ENCODE results near the gene SMIM38.

Gene SMIM38

GRCh38 chr11:69162505-69162904, 6.8 kb downstream of the SMIM38 start:
- no peak for DNase-seq

- DNase-seq, result no peak
These were observed 8.1 kb downstream of the SMIM38 start for GRCh38 chr11:69163842-69164241.

GRCh38 chr11:69164824-69165223, 9.1 kb downstream of the SMIM38 start:
- no peak for DNase-seq

- DNase-seq, result no peak
These were observed 10.0 kb downstream of the SMIM38 start for GRCh38 chr11:69165775-69166174.

GRCh38 chr11:69166218-69167115, 10.7 kb downstream of the SMIM38 start:
- DNase-seq, result no peak

DNA sequence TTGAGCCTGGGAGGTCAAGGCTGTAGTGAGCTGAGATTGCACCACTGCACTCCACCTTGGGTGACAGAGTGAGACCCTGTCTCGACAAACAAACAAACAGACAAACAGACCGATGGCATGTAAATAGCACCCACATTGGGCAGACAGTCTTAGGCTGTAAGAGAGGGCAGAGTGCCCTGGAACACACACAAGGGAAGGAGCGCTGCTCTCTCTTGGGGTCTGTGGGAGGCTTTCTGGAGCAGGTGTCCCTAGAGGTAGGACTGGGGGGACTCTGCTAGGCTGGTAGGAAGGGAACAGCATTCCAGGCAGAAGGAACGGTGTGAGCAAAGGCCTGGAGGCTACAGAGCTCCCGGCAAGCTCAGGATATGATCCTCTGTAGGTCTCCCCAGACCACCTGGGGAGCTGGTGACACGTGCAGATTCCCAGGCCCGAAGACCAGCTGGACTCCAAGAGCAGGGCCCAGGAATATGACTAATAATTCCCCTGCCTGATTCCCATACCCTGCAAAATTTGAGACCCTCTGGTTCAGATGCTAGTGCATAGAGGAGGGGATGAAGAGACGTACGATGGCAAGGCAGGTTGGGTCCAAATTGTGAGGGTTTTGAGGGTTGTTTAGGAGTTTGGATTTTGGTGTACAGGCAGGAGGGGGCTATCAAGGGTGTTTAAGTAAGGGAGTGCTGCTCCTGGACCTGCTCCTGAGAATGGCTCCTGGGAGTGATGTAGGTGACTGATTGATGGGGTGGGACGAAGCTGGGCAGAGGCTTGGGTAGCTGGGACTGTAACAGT, 11.6 kb downstream of the SMIM38 start:
- no peak for DNase-seq

DNA sequence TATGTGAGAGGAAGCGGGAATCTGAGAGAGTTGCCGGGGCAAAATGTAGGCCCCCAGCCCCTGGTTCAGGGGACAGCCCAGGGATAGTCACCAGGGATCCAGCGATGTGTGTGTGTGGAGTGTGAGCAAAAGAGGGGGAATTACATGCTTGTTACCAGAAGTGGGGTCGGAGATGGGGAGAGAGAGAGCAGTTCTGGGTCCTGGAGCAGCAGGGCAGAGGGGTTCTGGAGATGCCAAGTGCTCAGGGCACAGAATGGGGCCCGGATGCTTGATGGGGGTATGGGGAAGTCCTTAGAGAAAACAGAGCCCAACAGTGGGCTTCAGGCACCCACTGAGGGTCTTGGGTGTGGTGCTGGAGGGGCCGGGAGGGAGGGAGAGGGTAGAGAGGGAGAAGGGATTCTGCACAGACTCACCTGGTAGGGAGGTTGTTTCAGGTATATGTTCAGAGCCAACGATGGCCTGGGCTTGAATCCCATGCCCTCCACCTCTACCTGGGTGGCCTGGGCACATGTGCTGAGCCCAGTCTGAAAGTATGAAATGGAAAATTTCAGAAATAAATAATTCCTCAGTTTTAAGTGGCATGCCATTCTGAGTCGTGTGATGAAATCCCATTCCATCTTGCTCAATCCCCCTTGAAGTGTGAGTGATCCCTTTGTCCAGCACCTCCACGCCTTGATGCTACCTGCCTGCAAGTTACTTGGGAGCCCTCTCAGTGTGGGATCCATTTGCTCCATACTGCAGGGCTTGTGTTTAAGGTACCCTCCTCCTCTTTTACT, 12.4 kb downstream of the SMIM38 start:
- DNase-seq, result no peak

- DNase-seq, result no peak
These were observed 13.7 kb downstream of the SMIM38 start for GRCh38 chr11:69169479-69169878.

DNA sequence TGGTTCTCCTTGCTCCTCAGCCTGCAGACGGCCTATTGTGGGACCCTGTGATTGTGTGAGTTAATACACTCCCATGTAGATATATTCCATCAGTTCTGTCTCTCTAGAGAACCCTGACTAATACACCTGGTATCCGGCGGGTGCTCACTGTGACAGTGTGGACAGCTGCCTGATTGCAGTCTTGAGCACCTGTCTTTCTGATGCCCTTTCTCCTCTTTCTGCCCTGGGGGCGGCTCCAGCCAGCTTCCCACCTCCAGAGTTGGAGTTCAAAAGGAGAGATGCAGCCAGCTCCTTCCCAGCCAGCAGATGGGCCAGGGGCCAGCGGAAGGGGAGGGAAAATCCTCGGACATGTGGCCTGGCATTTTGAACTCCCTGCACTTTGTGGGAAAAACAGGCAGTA, 15.0 kb downstream of the SMIM38 start:
- no peak for DNase-seq

DNA sequence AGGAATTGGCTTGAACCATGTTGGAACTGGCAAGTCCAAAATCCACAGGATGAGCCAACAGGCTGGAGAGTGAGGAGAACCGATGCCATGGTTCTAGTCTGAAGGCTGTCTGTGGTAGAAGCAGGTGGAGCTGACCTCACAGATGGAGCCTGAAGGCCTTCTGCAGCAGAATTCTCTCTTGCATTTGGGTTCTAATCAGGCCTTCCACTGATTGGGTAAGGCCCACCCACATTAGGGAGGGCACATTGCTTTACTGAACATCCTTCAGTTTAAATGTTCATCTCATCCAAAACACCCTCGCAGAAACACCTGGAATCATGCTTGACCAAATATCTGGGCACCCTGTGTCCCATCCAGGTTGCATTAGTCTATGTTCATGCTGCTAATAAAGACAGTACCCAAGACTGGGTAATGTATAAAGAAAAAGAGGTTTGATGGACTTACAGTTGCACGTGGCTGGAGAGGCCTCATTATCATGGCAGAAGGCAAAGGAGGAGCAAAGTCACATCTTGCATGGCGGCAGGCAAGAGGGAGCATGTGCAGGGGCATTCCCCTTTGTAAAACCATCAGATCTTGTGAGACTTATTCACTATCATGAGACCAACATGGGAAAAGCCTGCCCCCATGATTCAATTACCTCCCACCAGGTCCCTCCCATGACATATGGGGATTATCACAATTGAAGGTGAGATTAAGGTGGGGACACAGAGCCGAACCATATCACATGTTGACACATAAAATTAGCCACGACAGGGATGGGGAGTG, 15.9 kb downstream of the SMIM38 start:
- no peak for DNase-seq

DNA sequence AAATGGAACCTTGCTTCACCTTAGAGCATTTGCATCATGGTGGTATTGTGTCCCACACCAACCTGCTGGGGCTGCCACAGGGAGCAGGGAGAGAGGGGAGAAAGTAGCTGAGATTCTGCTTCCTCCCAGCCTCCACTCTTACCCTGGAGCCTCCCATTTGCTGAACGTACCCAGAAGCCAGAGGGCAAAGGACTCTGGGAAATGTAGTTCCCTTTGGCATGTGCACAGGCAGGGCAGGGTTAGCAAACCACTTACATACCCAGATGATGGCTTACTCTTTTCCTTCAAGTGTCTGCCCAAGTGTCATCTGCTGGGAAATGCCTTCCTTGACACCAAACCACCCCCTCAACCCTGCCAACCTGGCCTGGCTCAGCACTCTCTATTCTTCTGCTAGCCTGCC, 16.9 kb downstream of the SMIM38 start:
- no peak for DNase-seq

DNA sequence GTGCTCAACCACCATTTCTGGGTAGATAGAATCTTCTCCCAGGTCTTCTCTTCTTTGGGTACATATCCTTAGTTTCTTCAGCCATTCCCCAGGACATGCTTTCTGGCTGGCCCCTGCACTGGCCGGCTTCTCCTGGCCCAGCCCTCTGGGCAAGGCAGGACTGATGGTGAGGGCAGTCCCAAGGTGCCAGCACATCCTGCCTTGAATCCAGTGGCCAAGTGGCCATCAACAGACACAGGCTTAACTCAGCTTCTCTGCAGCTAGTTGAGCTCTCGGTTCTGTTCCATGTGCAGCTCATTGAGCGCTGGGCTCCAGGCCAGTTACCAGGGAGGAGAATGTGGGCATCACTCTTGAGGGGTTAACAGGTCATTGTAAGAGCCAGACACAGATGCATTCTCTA, 17.6 kb downstream of the SMIM38 start:
- DNase-seq, result no peak

DNA sequence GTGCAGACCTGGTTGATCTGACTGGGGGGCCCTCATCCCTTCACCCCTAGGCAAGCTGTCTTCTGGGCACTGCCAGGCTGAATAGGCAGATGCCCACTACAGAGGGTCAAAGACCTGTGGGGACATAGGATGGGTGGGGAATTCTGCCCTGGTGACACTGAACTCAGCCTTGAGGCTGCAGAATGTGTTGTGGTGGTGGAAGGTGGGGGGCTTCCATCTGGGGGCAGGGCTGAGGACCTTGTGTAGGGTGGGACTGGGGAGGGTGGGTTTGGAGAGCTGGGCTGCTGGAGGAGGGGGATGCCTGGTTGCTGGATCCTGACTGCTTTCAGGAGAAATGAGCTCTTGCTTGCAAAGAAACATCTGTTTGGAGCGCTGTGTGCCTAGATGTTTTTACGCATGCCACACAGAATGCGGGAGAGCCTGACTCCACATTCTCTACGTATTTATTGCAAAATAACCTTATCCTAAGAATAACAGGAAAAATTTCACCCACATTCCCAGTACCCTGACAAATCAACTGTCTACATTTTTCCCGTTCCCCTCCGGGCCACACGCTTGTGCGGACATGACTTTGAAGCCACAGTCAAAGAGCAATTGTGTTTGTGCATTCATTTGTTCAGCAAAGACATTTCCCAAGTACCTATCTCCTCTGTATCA, 18.3 kb downstream of the SMIM38 start:
- no peak for DNase-seq

DNA sequence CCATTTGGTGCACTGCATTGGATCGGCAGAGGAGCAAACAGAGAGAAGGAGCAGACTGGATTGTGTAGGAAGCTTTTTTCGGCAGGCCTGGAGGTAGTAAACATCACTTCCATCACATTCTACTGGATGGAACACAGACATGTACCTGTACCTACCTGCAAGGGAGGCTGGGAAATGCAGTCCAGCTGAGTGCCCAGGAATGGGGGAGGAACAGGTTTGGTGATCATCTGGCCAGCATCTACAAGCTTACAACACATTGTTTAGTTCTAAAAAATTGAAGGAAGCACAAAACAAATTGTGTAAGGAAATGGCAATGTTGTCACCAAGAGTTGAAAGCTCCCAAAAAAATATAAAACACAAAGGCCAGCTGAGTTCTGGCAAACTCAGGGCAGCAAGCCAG, 19.1 kb downstream of the SMIM38 start:
- no peak for DNase-seq

- DNase-seq, result peak; percentile 70
These were observed 23.2 kb downstream of the SMIM38 start for GRCh38 chr11:69178819-69179482.

DNA sequence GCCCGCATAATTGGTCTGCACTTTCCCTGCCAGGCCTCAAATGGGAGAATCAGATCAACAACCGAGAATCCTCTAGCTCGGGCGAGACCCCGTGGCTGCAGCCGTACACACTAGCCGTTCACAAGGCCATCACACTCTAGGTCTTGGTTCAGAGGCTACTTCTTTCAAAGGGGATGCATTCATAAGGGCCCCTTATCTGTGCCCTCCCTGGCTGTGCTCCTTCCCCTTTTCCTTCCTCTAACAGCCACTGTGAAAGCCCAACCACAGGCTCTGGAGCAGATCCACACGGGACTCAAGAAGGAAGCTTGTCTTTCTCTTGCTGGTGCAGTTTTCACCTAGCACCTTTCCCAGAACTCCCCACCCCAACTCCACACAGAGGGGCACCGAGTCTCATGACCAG, 24.5 kb downstream of the SMIM38 start:
- DNase-seq, result no peak

DNA sequence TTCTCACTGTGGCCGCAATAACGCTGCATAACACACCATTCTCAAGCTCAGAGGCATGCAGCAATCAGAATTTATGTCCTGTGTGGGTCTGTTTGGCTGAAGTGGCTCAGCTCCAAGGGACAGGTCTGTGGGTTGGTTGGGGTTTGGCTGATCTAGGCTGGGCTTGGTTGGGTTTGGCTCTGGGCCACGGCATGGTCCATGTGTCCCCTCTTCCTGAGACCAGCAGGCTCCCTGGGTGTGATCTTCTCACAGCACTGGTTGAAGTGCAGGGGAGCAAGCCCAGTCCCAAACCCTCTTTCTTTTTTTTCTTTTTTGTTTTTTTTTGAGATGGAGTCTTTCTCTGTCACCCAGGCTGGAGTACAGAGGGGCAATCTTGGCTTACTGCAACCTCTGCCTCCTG, 25.0 kb downstream of the SMIM38 start:
- no peak for DNase-seq

GRCh38 chr11:69183613-69184012, 27.9 kb downstream of the SMIM38 start:
- no peak for DNase-seq

DNA sequence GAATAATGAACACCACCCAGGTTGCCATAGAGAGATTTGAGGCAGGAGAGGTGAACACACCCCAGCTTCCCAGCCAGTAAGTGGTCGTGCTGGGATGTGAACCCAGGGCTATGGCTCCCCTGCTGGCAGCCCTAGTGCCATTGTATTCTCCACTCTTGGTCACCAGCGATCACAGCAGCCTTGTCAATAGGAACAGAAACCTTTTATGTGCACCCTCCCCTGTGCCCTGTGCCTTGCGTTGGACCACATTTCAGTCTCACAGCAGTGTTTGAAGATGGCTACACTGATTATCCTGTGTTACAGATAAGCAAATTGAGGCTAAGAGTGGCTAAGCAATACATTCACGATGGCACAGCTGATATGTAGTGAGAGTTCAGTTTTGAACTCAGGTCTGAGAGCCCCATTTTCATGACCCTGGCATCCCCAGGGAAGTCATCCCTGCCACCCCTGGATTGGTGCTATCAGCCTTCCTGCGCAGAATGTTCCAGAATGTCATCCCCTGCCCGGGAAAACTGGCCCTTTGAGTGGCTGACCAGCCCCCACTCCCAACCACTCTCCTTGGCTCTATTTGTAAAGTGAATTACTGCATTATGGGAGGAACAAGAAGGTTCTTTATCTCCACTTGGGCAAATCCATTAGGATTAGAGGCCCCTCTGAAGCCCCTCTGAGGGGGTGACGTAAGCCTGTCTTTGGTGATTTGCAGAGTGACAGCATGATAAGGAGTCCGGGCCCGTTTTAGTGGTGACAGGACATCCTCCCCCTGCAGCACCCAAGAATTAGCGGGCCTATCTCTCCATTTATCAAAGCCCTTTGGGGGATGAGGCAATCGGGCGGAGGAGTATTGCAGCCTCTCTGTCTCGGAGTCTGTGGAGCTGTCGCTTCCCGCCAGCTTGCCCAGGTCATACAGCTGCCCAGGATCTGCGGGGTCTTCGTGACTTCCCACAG, 30.9 kb downstream of the SMIM38 start:
- DNase-seq, result no peak

- no peak for DNase-seq
These were observed 31.9 kb downstream of the SMIM38 start for GRCh38 chr11:69187540-69188065.
